Mononuclear cell (primary cell): Measurements from ENCODE around the gene SCAMP5. TPM values are rescaled to one million over a fixed set of nuclear protein-coding genes. Genes with fewer than 3 reads are reported as not detected.

Experiments used
- H3K27me3 ChIP-seq: 2 replicates; pipeline ENCODE4 v1.6.0; 2011; ENCODE audit warnings: low read length, control low read depth; ENCODE audit not compliant: insufficient read depth
- H3K4me1 ChIP-seq: 2 replicates; pipeline ENCODE4 v1.5.1; 2011; ENCODE audit warnings: mild to moderate bottlenecking, low read length, control low read depth; ENCODE audit not compliant: insufficient read depth
- H3K4me3 ChIP-seq: 2 replicates; pipeline ENCODE4 v1.5.1; 2011; ENCODE audit warnings: mild to moderate bottlenecking, low read length, moderate library complexity
- H3K9me3 ChIP-seq: 2 replicates; pipeline ENCODE4 v1.5.1; 2011; ENCODE audit warnings: low read depth, mild to moderate bottlenecking, control low read depth, low read length
- total RNA-seq: library from RNA; depleted of rRNA; stranded (reverse); fragments of >200 nt; gene quantifications from one replicate; pipeline ENCODE4 v1.2.3, GENCODE V29; 2012

Gene SCAMP5
- total RNA-seq, 1 donor, result 2.2 TPM

DNA sequence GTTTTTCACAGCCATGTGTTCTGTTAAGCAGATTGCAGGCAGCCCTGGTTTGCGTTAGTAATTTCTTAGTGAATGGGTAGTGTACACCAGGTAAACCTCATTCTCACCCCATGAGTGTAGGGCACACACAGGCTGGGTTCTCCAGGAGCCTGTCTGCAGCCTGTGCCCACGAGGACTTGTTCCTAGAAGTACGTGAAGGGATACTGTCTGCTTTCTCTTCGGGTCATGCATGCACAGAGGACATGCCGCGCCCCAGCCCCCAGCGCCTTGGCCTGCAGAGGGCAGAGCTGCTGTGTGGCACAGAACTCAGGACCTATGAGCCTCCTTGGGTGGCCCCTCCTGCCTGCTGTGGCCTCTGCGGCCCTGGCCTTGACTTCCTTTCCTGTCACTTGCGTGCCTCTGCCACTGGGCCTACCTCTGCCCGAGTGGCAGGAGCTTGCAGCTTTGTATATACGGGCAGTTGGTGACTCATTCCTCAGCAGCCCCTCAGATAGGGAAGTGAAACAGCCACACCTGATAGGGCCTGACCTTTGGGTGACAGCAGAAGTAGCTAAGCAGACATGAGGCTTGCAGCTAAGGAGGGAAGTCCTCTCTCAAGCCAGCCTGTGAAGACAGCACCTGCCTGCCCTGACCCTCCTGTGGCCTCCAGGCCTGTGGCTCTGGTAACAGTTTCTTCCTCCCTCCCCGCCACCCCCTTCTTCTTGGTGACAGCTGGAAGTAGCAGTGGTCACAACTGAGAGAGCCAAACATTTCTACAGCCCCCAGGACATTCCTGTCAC lies 47.6 kb downstream of the SCAMP5 start:
- Histone ChIP-seq H3K4me3 (no peak overlapping the region), H3K9me3 (no peaks in the 10 kb centered on the region), H3K27me3 (no peaks in the 10 kb centered on the region), H3K4me1 (peaks cover 88% of the 10 kb centered on the region)

DNA sequence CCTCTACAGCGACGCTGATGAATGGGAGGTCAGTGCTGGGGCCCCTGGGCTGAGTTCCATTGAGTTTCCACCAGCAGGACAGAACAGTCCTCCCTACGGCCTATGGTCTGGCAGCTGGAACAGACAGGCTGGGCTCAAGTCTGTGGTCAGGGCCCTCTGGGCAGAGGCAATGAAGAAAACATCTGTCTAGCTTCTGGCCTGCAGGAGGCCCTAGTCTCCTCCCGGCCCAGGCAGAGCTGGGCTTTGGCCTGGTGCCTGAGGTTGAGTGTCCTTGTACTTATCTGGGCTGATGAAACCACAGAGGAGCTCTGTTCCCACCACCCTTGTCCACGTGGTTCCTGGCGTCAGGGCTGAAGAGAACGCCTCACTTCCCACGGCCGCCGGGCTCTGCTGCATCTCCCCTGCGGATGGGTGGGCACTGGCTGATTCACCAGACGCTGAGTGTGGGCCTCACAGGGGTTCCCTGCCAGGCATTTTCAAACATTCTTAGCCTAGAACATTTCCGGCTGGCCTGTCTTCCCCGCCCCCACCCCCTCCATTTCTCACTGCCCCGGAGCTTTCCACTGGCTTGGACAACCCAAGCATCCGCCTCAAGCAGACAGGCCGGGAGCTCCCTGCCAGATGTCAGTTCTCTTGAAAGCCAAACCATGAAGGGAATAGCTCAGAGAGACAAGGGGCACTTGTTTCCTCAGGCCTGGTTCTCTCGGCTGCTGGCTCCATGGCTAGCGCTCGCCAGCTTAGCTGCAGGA lies 48.3 kb downstream of the SCAMP5 start:
- peak overlapping the region; percentile 2 for H3K4me3 ChIP-seq

GRCh38 chr15:75044258-75044878 lies 49.0 kb downstream of the SCAMP5 start:
- Histone ChIP-seq H3K4me3 (peak overlapping the region; percentile 2), H3K27me3 (no peaks in the 10 kb centered on the region), H3K9me3 (no peaks in the 10 kb centered on the region), H3K4me1 (peaks cover 84% of the 10 kb centered on the region)

More for the DNA sequence above, 48.3 kb downstream of the SCAMP5 start:
- Histone ChIP-seq H3K27me3 (no peaks in the 10 kb centered on the region), H3K4me1 (peaks cover 89% of the 10 kb centered on the region), H3K9me3 (no peaks in the 10 kb centered on the region)

DNA sequence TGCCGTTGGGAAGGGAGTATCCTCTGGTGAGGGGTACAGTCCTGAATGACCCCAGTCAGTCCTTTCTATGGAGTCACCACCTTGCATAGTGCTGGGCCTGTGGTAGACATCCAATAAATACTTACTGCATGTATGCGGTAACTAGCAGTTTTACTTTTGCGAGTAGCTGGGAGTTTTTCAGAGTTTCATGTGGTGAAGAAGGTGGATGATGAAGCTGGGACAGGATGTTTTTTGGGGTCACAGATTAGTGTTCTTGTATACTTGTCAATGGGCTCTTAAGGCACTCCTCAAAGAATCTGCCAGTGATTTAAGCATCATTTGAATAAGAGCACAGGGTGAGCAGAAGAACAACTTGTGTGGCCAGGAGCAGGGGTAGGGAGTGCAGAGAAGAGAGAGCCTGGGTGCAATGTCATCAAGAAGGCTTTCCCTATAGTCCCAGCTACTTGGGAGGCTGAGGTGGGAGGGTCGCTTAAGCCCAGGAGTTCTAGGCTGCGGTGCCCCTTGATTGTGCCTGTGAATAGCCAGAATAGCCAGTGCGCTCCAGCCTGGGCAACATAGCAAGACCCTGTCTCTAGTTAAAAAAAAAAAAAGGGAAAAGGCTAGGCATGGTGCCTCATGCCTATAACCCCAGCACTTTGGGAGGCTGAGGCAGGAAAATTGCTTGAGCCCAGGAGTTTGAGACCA lies 50.1 kb downstream of the SCAMP5 start:
- Histone ChIP-seq H3K4me3 (no peak overlapping the region), H3K27me3 (no peaks in the 10 kb centered on the region), H3K4me1 (peaks cover 76% of the 10 kb centered on the region)

GRCh38 chr15:75048394-75048793 lies 53.0 kb downstream of the SCAMP5 start:
- H3K4me3 ChIP-seq, result no peak overlapping the region
- peaks cover 56% of the 10 kb centered on the region for H3K4me1 ChIP-seq
- no peaks in the 10 kb centered on the region for H3K9me3 ChIP-seq
- H3K27me3 ChIP-seq, result no peaks in the 10 kb centered on the region

More for the DNA sequence above, 50.1 kb downstream of the SCAMP5 start:
- no peaks in the 10 kb centered on the region for H3K9me3 ChIP-seq

- H3K4me1 ChIP-seq, result peaks cover 46% of the 10 kb centered on the region
- H3K27me3 ChIP-seq, result no peaks in the 10 kb centered on the region
- no peaks in the 10 kb centered on the region for H3K9me3 ChIP-seq
- no peak overlapping the region for H3K4me3 ChIP-seq
Measured at GRCh38 chr15:75049392-75049791, 54.0 kb downstream of the SCAMP5 start.

GRCh38 chr15:75050283-75050682 lies 54.9 kb downstream of the SCAMP5 start:
- Histone ChIP-seq H3K4me3 (no peak overlapping the region), H3K27me3 (no peaks in the 10 kb centered on the region), H3K9me3 (no peaks in the 10 kb centered on the region), H3K4me1 (peaks cover 37% of the 10 kb centered on the region)

DNA sequence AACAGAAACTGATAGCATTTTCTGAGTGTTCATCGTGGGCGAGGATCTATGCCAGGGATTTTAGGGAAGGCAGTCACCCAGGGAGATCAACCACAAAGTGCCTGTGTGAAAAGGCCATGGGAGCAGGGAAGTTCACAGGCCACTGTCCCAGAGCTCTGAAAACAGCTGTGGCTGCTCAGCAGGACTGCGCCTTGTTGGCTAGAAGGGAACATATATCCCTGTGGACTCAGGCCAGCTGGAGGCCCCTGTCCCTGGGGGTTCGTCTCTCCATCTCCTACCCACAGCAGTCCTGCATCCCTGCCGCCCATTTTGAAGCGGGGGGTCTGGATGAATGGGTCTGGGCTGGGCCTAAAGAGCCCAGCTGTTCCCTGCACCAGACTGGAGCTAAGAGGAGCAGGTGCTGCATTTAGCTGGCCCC lies 55.8 kb downstream of the SCAMP5 start:
- Histone ChIP-seq H3K9me3 (no peaks in the 10 kb centered on the region), H3K27me3 (no peaks in the 10 kb centered on the region), H3K4me1 (peaks cover 28% of the 10 kb centered on the region), H3K4me3 (no peak overlapping the region)

DNA sequence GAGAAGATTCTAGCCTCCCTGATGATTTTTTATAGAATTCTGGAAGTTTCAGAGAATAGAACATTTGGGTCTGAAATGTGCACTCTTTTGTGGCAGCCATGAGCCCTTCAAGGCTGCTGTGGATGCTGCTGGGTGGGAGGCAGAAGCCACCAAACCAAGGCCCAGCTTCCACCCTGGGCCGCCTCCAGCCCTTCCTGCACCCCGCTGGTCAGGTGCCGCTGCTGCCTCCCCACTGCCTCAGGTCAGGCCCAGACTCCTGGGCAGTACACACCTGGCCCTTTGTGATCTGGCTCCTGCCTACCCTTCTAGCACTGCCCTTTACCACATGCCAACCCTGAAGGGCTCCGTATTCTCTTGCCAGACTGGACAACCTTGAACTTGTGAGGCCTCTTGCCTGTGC lies 56.3 kb downstream of the SCAMP5 start:
- Histone ChIP-seq H3K4me1 (peaks cover 23% of the 10 kb centered on the region), H3K4me3 (no peak overlapping the region), H3K27me3 (no peaks in the 10 kb centered on the region), H3K9me3 (no peaks in the 10 kb centered on the region)

DNA sequence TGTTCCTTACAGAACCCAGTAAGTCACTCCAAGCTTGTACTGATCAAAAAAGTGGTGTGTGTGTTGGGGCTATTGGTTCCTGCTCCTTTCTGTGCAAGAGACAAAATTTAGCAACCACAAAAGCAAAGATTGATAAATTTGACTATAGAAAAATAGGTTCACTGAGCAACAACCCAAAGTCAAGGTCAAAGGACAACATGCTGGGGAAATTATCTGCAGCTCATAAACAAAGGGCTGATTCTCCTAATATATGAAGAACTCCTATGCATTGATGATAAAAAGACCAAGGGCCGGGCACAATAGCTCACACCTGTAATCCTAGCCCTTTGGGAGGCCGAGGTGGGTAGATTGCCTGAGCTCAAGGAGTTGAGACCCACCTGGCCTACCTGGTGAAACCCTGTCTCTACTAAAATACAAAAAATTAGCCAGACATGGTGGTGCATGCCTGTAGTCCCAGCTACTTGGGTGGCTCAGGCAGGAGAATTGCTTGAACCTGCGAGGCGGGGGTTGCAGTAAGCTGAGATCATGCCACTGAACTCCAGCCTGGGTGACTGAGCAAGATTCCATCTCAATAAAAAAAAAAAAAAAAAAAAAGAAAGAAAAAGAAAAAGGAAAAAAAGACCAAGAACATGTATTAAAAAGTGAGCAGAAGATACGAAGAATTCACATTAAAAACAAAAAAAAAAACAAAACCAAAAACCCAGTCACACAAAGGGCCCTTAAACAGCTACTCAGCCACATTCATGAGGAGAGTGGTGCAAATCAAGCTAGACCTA lies 57.8 kb downstream of the SCAMP5 start:
- H3K9me3 ChIP-seq, result no peaks in the 10 kb centered on the region
- H3K4me1 ChIP-seq, result peaks cover 15% of the 10 kb centered on the region
- no peak overlapping the region for H3K4me3 ChIP-seq
- H3K27me3 ChIP-seq, result no peaks in the 10 kb centered on the region

DNA sequence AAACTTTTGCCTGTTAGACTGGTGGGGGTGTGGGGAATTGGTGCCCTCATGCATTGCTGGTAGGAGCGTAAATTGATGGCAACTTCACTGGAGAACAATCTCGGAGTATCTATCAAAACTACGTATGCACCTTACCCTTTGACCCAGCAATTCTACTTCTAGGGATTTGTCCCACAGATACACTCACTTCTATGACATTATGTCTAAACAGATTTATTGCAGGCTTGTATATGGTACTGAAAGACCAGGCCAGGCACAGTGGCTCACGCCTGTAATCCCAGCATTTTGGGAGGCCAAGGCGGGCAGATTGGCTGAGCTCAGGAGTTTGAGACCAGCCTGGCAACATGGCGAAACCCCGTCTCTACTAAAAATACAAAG lies 58.4 kb downstream of the SCAMP5 start:
- Histone ChIP-seq H3K4me1 (peaks cover 16% of the 10 kb centered on the region), H3K9me3 (no peaks in the 10 kb centered on the region), H3K27me3 (no peaks in the 10 kb centered on the region), H3K4me3 (no peak overlapping the region)

- H3K27me3 ChIP-seq, result no peaks in the 10 kb centered on the region
- H3K9me3 ChIP-seq, result no peaks in the 10 kb centered on the region
- no peak overlapping the region for H3K4me3 ChIP-seq
- H3K4me1 ChIP-seq, result peaks cover 16% of the 10 kb centered on the region
Measured at GRCh38 chr15:75054172-75054897, 59.0 kb downstream of the SCAMP5 start.

GRCh38 chr15:75056036-75056435 lies 60.7 kb downstream of the SCAMP5 start:
- no peaks in the 10 kb centered on the region for H3K9me3 ChIP-seq
- peaks cover 21% of the 10 kb centered on the region for H3K4me1 ChIP-seq

More at GRCh38 chr15:75056036-75056435, 60.7 kb downstream of the SCAMP5 start:
- Histone ChIP-seq H3K27me3 (no peaks in the 10 kb centered on the region), H3K4me3 (no peak overlapping the region)
